SK-N-SH treated with all-trans-retinoic acid at 6 μM for 48 hours (cell line): ENCODE data around the gene OR4F15.

Source experiments
- BACH2 ChIP-seq: fragments of 250-450 bp; sonication (Bioruptor Pico); IDR thresholded peaks from 2 replicates; pipeline ENCODE4 v1.9.0; 2021; ENCODE audit warnings: mild to moderate bottlenecking, borderline replicate concordance
- CREB5 ChIP-seq: fragments of 250-450 bp; sonication (Bioruptor Pico); IDR thresholded peaks from 2 replicates; pipeline ENCODE4 v1.5.1; 2020; ENCODE audit warnings: low read depth, mild to moderate bottlenecking, moderate library complexity
- ESRRG ChIP-seq: fragments of 250-450 bp; sonication (Bioruptor Pico); IDR thresholded peaks from 2 replicates; pipeline ENCODE4 v1.6.1; 2021; ENCODE audit warnings: mild to moderate bottlenecking
- PATZ1 ChIP-seq: fragments of 250-450 bp; sonication (Bioruptor Pico); IDR thresholded peaks from 2 replicates; pipeline ENCODE4 v1.8.0; 2020; ENCODE audit warnings: mild to moderate bottlenecking, moderate library complexity, borderline replicate concordance
- TCF4 ChIP-seq: fragments of 250-450 bp; sonication (Bioruptor Pico); IDR thresholded peaks from 2 replicates; pipeline ENCODE4 v1.8.0; 2021; ENCODE audit warnings: mild to moderate bottlenecking, moderate library complexity, borderline replicate concordance
- ZNF565 ChIP-seq: fragments of 450-650 bp; formaldehyde crosslinking; conservative IDR thresholded peaks from 2 replicates; pipeline ENCODE4 v1.5.0; 2020; ENCODE audit warnings: low read depth, mild to moderate bottlenecking, moderate library complexity
- TF ChIP-seq, protein P1 (sequence below): fragments of 250-450 bp; sonication (Bioruptor Pico); IDR thresholded peaks from 2 replicates; pipeline ENCODE4 v1.5.1; 2021; ENCODE audit warnings: mild to moderate bottlenecking, moderate library complexity

DNA sequence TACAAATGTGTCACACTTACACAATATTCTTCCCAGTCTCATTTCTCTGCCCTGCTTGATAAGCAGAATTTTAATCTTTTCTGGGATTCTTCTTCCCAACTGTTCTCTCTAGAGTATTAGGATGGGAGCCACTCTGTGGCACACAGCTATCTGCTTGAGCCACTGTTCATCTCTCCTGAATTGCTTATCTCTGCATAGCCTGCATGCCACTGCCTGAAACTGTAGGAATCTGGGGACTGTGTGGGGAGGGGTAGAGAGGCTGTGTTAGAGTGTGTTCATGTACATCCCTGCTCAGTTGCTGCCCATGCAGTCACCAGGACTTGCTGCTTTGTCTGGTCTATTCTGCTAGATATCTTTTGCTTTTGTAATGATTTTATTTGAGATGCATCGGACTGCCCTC, 11.0 kb upstream of the OR4F15 start:
- TF ChIP-seq PATZ1 (CRISPR knock-in tag) (no peak), ESRRG (CRISPR knock-in tag) (no peak), BACH2 (CRISPR knock-in tag) (no peak), TCF4 (CRISPR knock-in tag) (no peak), CREB5 (CRISPR knock-in tag) (no peak), ZNF565 (no peak)
- TF ChIP-seq, protein P1, sequence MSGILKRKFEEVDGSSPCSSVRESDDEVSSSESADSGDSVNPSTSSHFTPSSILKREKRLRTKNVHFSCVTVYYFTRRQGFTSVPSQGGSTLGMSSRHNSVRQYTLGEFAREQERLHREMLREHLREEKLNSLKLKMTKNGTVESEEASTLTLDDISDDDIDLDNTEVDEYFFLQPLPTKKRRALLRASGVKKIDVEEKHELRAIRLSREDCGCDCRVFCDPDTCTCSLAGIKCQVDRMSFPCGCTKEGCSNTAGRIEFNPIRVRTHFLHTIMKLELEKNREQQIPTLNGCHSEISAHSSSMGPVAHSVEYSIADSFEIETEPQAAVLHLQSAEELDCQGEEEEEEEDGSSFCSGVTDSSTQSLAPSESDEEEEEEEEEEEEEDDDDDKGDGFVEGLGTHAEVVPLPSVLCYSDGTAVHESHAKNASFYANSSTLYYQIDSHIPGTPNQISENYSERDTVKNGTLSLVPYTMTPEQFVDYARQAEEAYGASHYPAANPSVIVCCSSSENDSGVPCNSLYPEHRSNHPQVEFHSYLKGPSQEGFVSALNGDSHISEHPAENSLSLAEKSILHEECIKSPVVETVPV: no peak
